ENCODE data around the gene CCDC9B.

- TF ChIP-seq CTCF (IDR thresholded peaks at IDR 0.05) (no peak), POLR2AphosphoS5 (IDR thresholded peaks at IDR 0.05) (no peak), POLR2A (IDR thresholded peaks at IDR 0.05) (no peak), EP300 (IDR thresholded peaks at IDR 0.05) (no peak)
Observed at GRCh38 chr15:40298216-40298935, 42.4 kb downstream of the CCDC9B start.

Data from gastroesophageal sphincter (tissue), 3 donors.